GM12891 (cell line): ENCODE results near the gene CLBA1.

Source experiments
- PAX5 ChIP-seq: IDR thresholded peaks from 2 replicates; pipeline ENCODE4 v1.6.1; 2011; ENCODE audit warnings: low read length, moderate library complexity, mild to moderate bottlenecking; ENCODE audit not compliant: insufficient read depth, severe bottlenecking
- POLR2A ChIP-seq: IDR thresholded peaks from 2 replicates; pipeline ENCODE4 v1.6.1; 2011; ENCODE audit warnings: low read depth, low read length, control low read depth
- POLR2AphosphoS5 ChIP-seq: IDR thresholded peaks from 2 replicates; pipeline ENCODE4 v1.6.1; 2011; ENCODE audit warnings: low read depth, low read length, control low read depth
- POU2F2 ChIP-seq: IDR thresholded peaks from 2 replicates; pipeline ENCODE4 v1.6.1; 2011; ENCODE audit warnings: low read depth, mild to moderate bottlenecking, control low read depth, low read length, moderate library complexity
- SPI1 ChIP-seq: IDR thresholded peaks from 2 replicates; pipeline ENCODE4 v1.6.1; 2011; ENCODE audit warnings: low read depth, low read length, control low read depth
- TAF1 ChIP-seq: IDR thresholded peaks from 2 replicates; pipeline ENCODE4 v1.6.1; 2011; ENCODE audit warnings: low read depth, low read length, control low read depth

DNA sequence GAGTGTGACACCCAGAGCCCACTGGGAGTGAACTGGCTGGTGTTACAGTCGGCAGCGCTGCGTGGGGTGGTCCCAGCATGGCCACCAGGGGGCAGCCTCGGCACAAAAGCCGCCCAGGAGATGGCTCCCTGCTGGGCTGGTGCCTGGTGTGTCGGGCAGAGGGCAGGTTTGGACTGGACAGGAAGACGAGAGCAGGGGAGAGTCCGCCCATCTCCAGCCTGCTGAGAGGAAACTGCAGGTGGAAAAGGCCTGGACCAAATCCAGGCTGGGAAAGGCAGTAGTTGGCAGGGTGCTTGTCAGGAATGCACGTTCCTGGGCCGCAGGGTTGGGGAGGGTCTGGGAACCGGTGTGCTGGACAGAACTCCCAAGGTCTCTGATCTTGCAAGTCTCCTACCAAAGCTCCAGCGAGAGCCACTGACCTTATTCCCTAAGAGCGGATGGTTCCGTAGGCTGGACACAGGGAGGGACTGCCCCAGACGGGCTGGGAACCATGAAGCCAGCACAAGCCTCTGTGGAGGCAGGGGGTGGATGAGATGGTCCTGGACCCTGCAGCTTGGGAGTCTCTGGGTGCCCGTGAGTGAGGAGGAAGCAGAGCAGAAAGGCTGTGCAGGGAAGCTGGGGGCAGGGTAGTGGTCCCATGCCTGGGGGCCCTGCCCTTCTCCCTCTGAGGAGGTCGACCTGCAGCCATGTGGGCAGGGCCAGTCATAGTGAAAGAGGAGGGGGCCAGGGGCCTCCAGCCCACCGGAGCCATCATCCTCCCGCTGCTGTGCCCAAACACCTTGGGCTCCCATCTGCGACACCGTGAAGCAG, 9.2 kb upstream of the CLBA1 start:
- no peak for TF ChIP-seq POLR2A
- no peak for TF ChIP-seq SPI1
- no peak for TF ChIP-seq TAF1
- TF ChIP-seq POLR2AphosphoS5: no peak
- TF ChIP-seq POU2F2: no peak
- no peak for TF ChIP-seq PAX5
